Fibroblast of pulmonary artery (primary cell): ENCODE results near the gene KLF18.
A peak's percentile ranks its signal among the peaks of the same experiment; 100 is the strongest.

Source experiments
- DNase-seq: peaks from one replicate; pipeline ENCODE4 v3.0.0-alpha.2; 2010; ENCODE audit warnings: low read depth
- H3K4me3 ChIP-seq: replicated peaks from 2 replicates; pipeline ENCODE4 v1.5.1; 2011; ENCODE audit warnings: low read depth, mild to moderate bottlenecking, control low read depth, low read length, moderate library complexity
- CTCF ChIP-seq: IDR thresholded peaks from 2 replicates; pipeline ENCODE4 v1.5.1; 2011; ENCODE audit warnings: mild to moderate bottlenecking, control low read depth, low read length, inconsistent platforms; ENCODE audit errors: missing control alignments

Gene KLF18

GRCh38 chr1:44101328-44101727 is 40.1 kb downstream of the KLF18 start:
- H3K4me3 ChIP-seq = no peak overlapping the region
- TF ChIP-seq CTCF = no peak
- peak; percentile 62 for DNase-seq

GRCh38 chr1:44100183-44100868 is 41.1 kb downstream of the KLF18 start:
- no peak for DNase-seq
- H3K4me3 ChIP-seq = no peak overlapping the region

GRCh38 chr1:44094047-44094446 is 47.4 kb downstream of the KLF18 start:
- DNase-seq = no peak
- no peak overlapping the region for H3K4me3 ChIP-seq
- no peak for TF ChIP-seq CTCF

More at GRCh38 chr1:44100183-44100868, 41.1 kb downstream of the KLF18 start:
- TF ChIP-seq CTCF = no peak

- no peak for TF ChIP-seq CTCF
- H3K4me3 ChIP-seq = no peak overlapping the region
- no peak for DNase-seq
Observed at GRCh38 chr1:44090429-44091252, 50.8 kb downstream of the KLF18 start.

- no peak for DNase-seq
- no peak for TF ChIP-seq CTCF
Observed at GRCh38 chr1:44089371-44090048, 51.9 kb downstream of the KLF18 start.

More at GRCh38 chr1:44089371-44090048, 51.9 kb downstream of the KLF18 start:
- H3K4me3 ChIP-seq = no peak overlapping the region
